Type B pancreatic cell (in vitro differentiated cells): ENCODE data around the gene SLC39A8. TPM values are rescaled to one million over a fixed set of nuclear protein-coding genes. Genes with fewer than 3 reads are reported as not detected.

Experiments
- DNase-seq: peaks from one replicate; pipeline ENCODE4 v3.0.0; 2021; ENCODE audit warnings: mixed read lengths; ENCODE audit not compliant: unreplicated experiment; ENCODE audit errors: extremely low spot score
- H3K27ac Mint-ChIP-seq: 2 replicates; pipeline ENCODE4 v1.8.0; 2021; ENCODE audit warnings: mild to moderate bottlenecking, mixed read lengths
- H3K27me3 Mint-ChIP-seq: 2 replicates; pipeline ENCODE4 v1.8.0; 2021; ENCODE audit warnings: mixed read lengths
- H3K36me3 Mint-ChIP-seq: 2 replicates; pipeline ENCODE4 v1.8.0; 2021; ENCODE audit warnings: mixed read lengths
- H3K4me1 Mint-ChIP-seq: one replicate; pipeline ENCODE4 v1.8.0; 2021; ENCODE audit warnings: mixed read lengths; ENCODE audit not compliant: unreplicated experiment
- H3K4me3 Mint-ChIP-seq: 2 replicates; pipeline ENCODE4 v1.8.0; 2021; ENCODE audit warnings: mild to moderate bottlenecking, mixed read lengths
- H3K9me3 Mint-ChIP-seq: 2 replicates; pipeline ENCODE4 v1.8.0; 2021; ENCODE audit warnings: mixed read lengths
- CTCF ChIP-seq: fragments of 200-600 bp; sonication (generic); conservative IDR thresholded peaks from 2 replicates; pipeline ENCODE4 v1.5.0; 2021; ENCODE audit warnings: antibody characterized with exemption, mild to moderate bottlenecking
- total RNA-seq: library from RNA; stranded (reverse); gene quantifications from 2 replicates; pipeline ENCODE4 v1.2.1, GENCODE V29; 2021; ENCODE audit warnings: low replicate concordance

Gene SLC39A8
- total RNA-seq, 1 donor from 2014 or later = 8.3 TPM

- Mint-ChIP-seq H3K36me3 (peaks cover 4% of the 10 kb centered on the region), H3K4me3 (no peak overlapping the region), H3K27me3 (no peaks in the 10 kb centered on the region), H3K9me3 (no peaks in the 10 kb centered on the region), H3K4me1 (no peaks in the 10 kb centered on the region), H3K27ac (no peak overlapping the region)
- DNase-seq = no peak
- no peak for TF ChIP-seq CTCF
Measured at GRCh38 chr4:102311912-102312311, 33.4 kb downstream of the SLC39A8 start.

- no peak for TF ChIP-seq CTCF
- no peak overlapping the region for H3K4me3 Mint-ChIP-seq
- H3K27ac Mint-ChIP-seq = no peak overlapping the region
- no peaks in the 10 kb centered on the region for H3K4me1 Mint-ChIP-seq
- DNase-seq = no peak
- H3K27me3 Mint-ChIP-seq = no peaks in the 10 kb centered on the region
- H3K36me3 Mint-ChIP-seq = peaks cover 8% of the 10 kb centered on the region
- no peaks in the 10 kb centered on the region for H3K9me3 Mint-ChIP-seq
Measured at GRCh38 chr4:102311407-102311806, 33.9 kb downstream of the SLC39A8 start.

GRCh38 chr4:102308032-102308799 lies 37.1 kb downstream of the SLC39A8 start:
- Mint-ChIP-seq H3K27ac (no peak overlapping the region), H3K9me3 (no peaks in the 10 kb centered on the region), H3K4me1 (no peaks in the 10 kb centered on the region), H3K27me3 (no peaks in the 10 kb centered on the region), H3K36me3 (peaks cover 4% of the 10 kb centered on the region), H3K4me3 (no peak overlapping the region)
- DNase-seq = no peak
- TF ChIP-seq CTCF = no peak

- H3K4me3 Mint-ChIP-seq = no peak overlapping the region
- H3K27ac Mint-ChIP-seq = no peak overlapping the region
- no peaks in the 10 kb centered on the region for H3K9me3 Mint-ChIP-seq
- TF ChIP-seq CTCF = no peak
- H3K4me1 Mint-ChIP-seq = peaks cover 4% of the 10 kb centered on the region
- H3K27me3 Mint-ChIP-seq = no peaks in the 10 kb centered on the region
- no peak for DNase-seq
- H3K36me3 Mint-ChIP-seq = peaks cover 4% of the 10 kb centered on the region
Measured at GRCh38 chr4:102305666-102306065, 39.6 kb downstream of the SLC39A8 start.

- Mint-ChIP-seq H3K36me3 (peaks cover 4% of the 10 kb centered on the region), H3K27ac (no peak overlapping the region), H3K9me3 (no peaks in the 10 kb centered on the region), H3K4me1 (peaks cover 4% of the 10 kb centered on the region), H3K4me3 (no peak overlapping the region), H3K27me3 (no peaks in the 10 kb centered on the region)
- TF ChIP-seq CTCF = no peak
- no peak for DNase-seq
Measured at GRCh38 chr4:102302762-102303161, 42.5 kb downstream of the SLC39A8 start.

GRCh38 chr4:102301167-102301566 lies 44.1 kb downstream of the SLC39A8 start:
- Mint-ChIP-seq H3K4me1 (peaks cover 4% of the 10 kb centered on the region), H3K4me3 (no peak overlapping the region), H3K27ac (no peak overlapping the region), H3K36me3 (no peaks in the 10 kb centered on the region), H3K27me3 (no peaks in the 10 kb centered on the region), H3K9me3 (no peaks in the 10 kb centered on the region)
- no peak for TF ChIP-seq CTCF
- DNase-seq = no peak
